Keratinocyte (primary cell): ENCODE measurements around the gene CTDSP2.

Experiments
- EZH2 ChIP-seq: IDR thresholded peaks from one replicate; pipeline ENCODE4 v1.6.1; 2012; ENCODE audit warnings: inconsistent platforms, mild to moderate bottlenecking, low read length, moderate library complexity
- TF ChIP-seq, protein P1 (sequence below), 3 experiments: IDR thresholded peaks in 1 of 3; conservative IDR thresholded peaks in 1 of 3; optimal IDR thresholded peaks in 1 of 3; 2 replicates in 2 of 3; 3 replicates in 1 of 3; pipeline versions ENCODE3 to v1.5.1; 2011; ENCODE audit warnings: low read length in 3 of 3, mild to moderate bottlenecking in 3 of 3, moderate library complexity in 2 of 3, control low read depth in 1 of 3, inconsistent platforms in 1 of 3; ENCODE audit not compliant: insufficient read depth in 2 of 3; ENCODE audit errors: extremely low read depth in 1 of 3

DNA sequence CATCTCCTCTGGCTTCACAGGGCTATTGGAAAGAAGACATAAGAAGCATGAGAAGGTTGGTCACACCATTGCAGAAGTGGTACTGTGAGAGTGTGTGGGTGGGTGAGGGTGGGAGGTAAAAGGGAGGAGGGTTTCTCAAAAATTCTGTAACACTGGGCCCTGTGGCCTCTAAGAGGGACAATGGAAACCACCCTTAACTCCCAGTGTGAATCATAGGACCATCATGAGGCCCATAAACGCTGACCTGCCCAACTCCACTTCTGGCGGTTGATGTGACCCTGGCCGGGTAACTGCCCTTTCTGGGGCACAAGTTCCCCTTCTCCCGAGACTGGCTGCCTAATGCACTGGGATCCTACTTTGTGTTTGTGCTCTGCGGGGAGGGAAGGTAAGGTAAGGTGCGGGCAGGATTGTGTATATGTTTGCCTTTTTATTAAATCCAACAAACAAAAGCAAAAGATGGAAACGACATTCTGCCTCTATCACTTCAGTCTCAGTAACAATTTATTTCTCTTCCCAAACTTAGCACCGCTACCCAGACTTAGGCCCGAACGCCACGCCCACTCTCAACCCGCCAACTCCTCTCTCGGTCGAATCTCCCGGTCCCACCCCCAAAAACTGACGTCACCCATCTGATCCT is 75.2 kb downstream of the CTDSP2 start:
- TF ChIP-seq, protein P1, sequence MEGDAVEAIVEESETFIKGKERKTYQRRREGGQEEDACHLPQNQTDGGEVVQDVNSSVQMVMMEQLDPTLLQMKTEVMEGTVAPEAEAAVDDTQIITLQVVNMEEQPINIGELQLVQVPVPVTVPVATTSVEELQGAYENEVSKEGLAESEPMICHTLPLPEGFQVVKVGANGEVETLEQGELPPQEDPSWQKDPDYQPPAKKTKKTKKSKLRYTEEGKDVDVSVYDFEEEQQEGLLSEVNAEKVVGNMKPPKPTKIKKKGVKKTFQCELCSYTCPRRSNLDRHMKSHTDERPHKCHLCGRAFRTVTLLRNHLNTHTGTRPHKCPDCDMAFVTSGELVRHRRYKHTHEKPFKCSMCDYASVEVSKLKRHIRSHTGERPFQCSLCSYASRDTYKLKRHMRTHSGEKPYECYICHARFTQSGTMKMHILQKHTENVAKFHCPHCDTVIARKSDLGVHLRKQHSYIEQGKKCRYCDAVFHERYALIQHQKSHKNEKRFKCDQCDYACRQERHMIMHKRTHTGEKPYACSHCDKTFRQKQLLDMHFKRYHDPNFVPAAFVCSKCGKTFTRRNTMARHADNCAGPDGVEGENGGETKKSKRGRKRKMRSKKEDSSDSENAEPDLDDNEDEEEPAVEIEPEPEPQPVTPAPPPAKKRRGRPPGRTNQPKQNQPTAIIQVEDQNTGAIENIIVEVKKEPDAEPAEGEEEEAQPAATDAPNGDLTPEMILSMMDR (optimal IDR thresholded peaks at IDR 0.05 in 1 of 3, IDR thresholded peaks at IDR 0.05 in 1 of 3, conservative IDR thresholded peaks at IDR 0.05 in 1 of 3; ENCODE audit: extremely low read depth in 1 of 3, insufficient read depth in 2 of 3, low read length in 3 of 3), result no peak
- no peak for TF ChIP-seq EZH2
